ENCODE measurements around the gene FAM217A. TPM values are rescaled to one million over a fixed set of nuclear protein-coding genes. Genes with fewer than 3 reads are reported as not detected.

Gene FAM217A
- total RNA-seq, 2 experiments from 2014 or later: not detected

DNA sequence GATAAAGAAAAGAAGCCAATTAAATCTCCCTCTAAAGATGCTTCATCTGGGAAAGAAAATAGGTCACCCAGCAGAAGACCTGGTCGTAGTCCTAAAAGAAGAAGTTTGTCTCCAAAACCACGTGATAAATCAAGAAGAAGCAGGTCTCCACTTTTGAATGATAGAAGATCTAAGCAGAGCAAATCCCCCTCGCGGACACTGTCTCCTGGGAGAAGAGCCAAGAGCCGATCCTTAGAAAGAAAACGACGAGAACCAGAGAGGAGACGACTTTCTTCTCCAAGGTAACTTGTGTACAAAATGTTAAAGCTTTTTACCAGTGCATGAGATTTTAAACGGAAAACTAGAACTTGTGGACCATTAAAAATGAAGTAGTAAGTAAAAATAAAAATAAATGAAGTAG is 46.5 kb downstream of the FAM217A start:
- Mint-ChIP-seq H3K9me3 (ENCODE audit: insufficient read depth) (no peaks in the 10 kb centered on the region), H3K4me3 (no peak overlapping the region), H3K27ac (no peak overlapping the region), H3K4me1 (ENCODE audit: low read depth) (peaks cover 68% of the 10 kb centered on the region), H3K36me3 (ENCODE audit: low read depth) (peaks cover 70% of the 10 kb centered on the region), H3K27me3 (ENCODE audit: low read depth) (no peaks in the 10 kb centered on the region)
- POLR2A ChIA-PET: interaction anchor here (1.3 kb wide), 1 partner anchor 14 kb away, joined by 4 read pairs; no protein-coding TSS in a partner anchor
- no peak for ATAC-seq
- DNase-seq: no peak
- CTCF ChIA-PET: interaction anchor here (1.8 kb wide), 2 partner anchors 11 to 23 kb away, joined by 4 to 8 read pairs; a partner anchor contains a TSS

GRCh38 chr6:4031442-4031841 is 47.5 kb downstream of the FAM217A start:
- DNase-seq (no peak), ATAC-seq (no peak)
- H3K36me3 Mint-ChIP-seq (ENCODE audit: low read depth): peaks cover 71% of the 10 kb centered on the region
- no peaks in the 10 kb centered on the region for H3K9me3 Mint-ChIP-seq (ENCODE audit: insufficient read depth)
- no peak overlapping the region for H3K4me3 Mint-ChIP-seq
- H3K4me1 Mint-ChIP-seq (ENCODE audit: low read depth): peaks cover 70% of the 10 kb centered on the region
- peak overlapping the region; percentile 47 for H3K27ac Mint-ChIP-seq
- no peaks in the 10 kb centered on the region for H3K27me3 Mint-ChIP-seq (ENCODE audit: low read depth)
- ChIA-PET POLR2A (interaction anchor here (1.1 kb wide), 1 partner anchor 10 kb away, joined by 3 read pairs; a partner anchor contains a TSS), CTCF (interaction anchor here (1.1 to 1.6 kb wide), 3 partner anchors 10 to 23 kb away, joined by 4 to 15 read pairs (median 5); a partner anchor contains a TSS)

- Mint-ChIP-seq H3K36me3 (ENCODE audit: low read depth) (peaks cover 66% of the 10 kb centered on the region), H3K27me3 (ENCODE audit: low read depth) (no peaks in the 10 kb centered on the region), H3K27ac (peak overlapping the region; percentile 18), H3K9me3 (ENCODE audit: insufficient read depth) (no peaks in the 10 kb centered on the region), H3K4me3 (no peak overlapping the region), H3K4me1 (ENCODE audit: low read depth) (peaks cover 65% of the 10 kb centered on the region)
- peak; percentile 61 for ATAC-seq
- ChIA-PET CTCF (interaction anchor here (1.1 to 1.6 kb wide), 3 partner anchors 9 to 24 kb away, joined by 4 to 15 read pairs (median 5); a partner anchor contains a TSS), POLR2A (interaction anchor here (1.1 kb wide), 1 partner anchor 9 kb away, joined by 3 read pairs; a partner anchor contains a TSS)
- DNase-seq: no peak
These were observed 48.3 kb downstream of the FAM217A start for GRCh38 chr6:4030669-4031068.

DNA sequence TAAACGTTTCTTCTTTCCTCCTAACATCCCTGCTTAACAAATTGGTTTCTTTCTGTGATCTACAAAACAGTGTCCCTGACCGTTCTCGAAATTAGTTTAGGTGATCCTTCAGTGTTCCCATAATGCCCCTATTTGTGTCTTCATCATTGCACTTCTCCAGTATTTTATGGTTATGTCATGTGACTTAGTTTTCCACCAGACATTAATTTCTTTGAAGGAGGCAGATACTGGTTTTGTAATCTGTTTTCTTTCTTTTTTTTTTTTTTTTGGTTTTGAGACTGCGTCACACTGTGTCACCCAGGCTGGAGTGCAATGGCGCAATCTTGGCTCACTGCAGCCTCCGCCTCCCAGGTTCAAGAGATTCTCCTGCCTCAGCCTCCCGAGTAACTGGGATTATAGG is 49.2 kb downstream of the FAM217A start:
- peaks cover 66% of the 10 kb centered on the region for H3K36me3 Mint-ChIP-seq (ENCODE audit: low read depth)
- H3K27ac Mint-ChIP-seq: peak overlapping the region; percentile 28
- no peak overlapping the region for H3K4me3 Mint-ChIP-seq
- no peaks in the 10 kb centered on the region for H3K9me3 Mint-ChIP-seq (ENCODE audit: insufficient read depth)
- ChIA-PET POLR2A (no interaction called here), CTCF (no interaction called here)
- H3K27me3 Mint-ChIP-seq (ENCODE audit: low read depth): no peaks in the 10 kb centered on the region
- peaks cover 68% of the 10 kb centered on the region for H3K4me1 Mint-ChIP-seq (ENCODE audit: low read depth)
- DNase-seq (no peak), ATAC-seq (no peak)

DNA sequence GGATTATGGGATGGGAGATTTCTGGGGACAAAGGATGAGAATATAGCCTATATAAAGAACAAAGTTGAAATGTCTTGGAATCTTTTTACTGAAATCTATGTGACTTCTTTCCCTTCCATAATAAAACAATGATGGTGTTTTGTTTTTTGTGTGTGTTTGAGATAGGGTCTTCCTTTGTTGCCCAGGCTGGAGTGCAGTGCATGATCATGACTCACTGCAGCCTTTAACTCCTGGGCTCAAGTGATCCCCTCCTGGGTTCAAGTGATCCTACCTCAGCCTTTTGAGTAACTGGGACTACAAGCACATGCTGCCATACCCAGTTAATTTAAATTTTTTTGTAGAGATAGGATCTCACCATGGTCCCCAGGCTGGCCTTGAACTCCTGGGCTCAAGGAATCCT is 50.9 kb downstream of the FAM217A start:
- ATAC-seq (no peak), DNase-seq (no peak)
- POLR2A ChIA-PET: no interaction called here
- Mint-ChIP-seq H3K36me3 (ENCODE audit: low read depth) (peaks cover 70% of the 10 kb centered on the region), H3K9me3 (ENCODE audit: insufficient read depth) (no peaks in the 10 kb centered on the region), H3K4me1 (ENCODE audit: low read depth) (peaks cover 78% of the 10 kb centered on the region), H3K4me3 (no peak overlapping the region), H3K27ac (no peak overlapping the region), H3K27me3 (ENCODE audit: low read depth) (no peaks in the 10 kb centered on the region)
- CTCF ChIA-PET: interaction anchor here (0.9 to 1.4 kb wide), 3 partner anchors 8 to 285 kb away, joined by 3 to 4 read pairs (median 3); no protein-coding TSS in a partner anchor

DNA sequence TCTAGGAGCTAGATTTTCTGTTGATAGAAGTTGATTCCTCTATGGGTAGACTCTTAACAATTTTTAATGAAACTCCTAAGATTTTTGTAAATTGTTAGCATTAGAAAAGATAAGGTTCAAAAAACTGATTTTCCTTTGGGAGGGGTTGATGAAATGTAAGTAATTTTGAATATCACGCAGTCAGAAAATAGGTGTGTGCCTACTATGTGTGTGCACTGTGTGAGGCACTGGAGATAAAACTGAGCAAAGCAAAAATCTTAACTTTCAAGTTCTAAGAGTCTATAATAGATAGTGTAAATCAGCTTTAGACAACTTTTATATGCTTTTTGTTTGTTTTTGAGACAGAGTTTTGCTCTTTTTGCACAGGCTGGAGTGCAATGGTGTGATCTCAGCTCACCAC is 53.3 kb downstream of the FAM217A start:
- H3K27ac Mint-ChIP-seq: no peak overlapping the region
- no peak overlapping the region for H3K4me3 Mint-ChIP-seq
- no peaks in the 10 kb centered on the region for H3K27me3 Mint-ChIP-seq (ENCODE audit: low read depth)
- CTCF ChIA-PET: interaction anchor here (1.0 to 1.1 kb wide), 2 partner anchors 130 to 177 kb away, joined by 4 read pairs; partner anchors contain the start of gene FAM50B
- POLR2A ChIA-PET: no interaction called here
- peaks cover 67% of the 10 kb centered on the region for H3K4me1 Mint-ChIP-seq (ENCODE audit: low read depth)
- no peaks in the 10 kb centered on the region for H3K9me3 Mint-ChIP-seq (ENCODE audit: insufficient read depth)
- no peak for DNase-seq
- peaks cover 62% of the 10 kb centered on the region for H3K36me3 Mint-ChIP-seq (ENCODE audit: low read depth)
- ATAC-seq: no peak

DNA sequence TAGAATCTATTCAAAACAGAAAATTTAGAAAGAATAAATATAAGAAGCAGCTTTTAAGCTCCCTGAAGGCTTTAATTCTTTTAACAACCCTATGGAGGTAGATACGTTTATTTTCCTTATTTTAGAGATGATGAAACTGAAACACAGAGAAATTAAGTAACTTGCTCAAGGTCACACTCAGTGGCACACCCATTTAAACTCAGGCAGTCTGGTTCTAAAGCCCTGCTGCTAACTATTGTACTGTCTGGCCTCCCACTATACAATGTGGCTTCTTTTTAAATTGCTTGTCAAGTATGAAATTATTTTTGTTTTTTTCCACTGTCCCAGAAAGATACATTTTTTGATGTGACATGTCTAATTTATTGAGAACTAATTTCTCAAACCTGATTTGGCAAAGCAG is 55.7 kb downstream of the FAM217A start:
- no peaks in the 10 kb centered on the region for H3K27me3 Mint-ChIP-seq (ENCODE audit: low read depth)
- CTCF ChIA-PET: interaction anchor here (1.3 to 3.6 kb wide), 5 partner anchors 32 to 174 kb away, joined by 4 to 18 read pairs (median 6); partner anchors contain the start of gene FAM50B

GRCh38 chr6:4021854-4022695 is 56.9 kb downstream of the FAM217A start:
- ATAC-seq (no peak), DNase-seq (no peak)
- ChIA-PET CTCF (interaction anchor here (0.8 to 3.6 kb wide), 25 partner anchors 9 to 279 kb away, joined by 3 to 21 read pairs (median 6); partner anchors contain the start of genes ECI2 and FAM50B), POLR2A (interaction anchor here (0.7 to 2.1 kb wide), 7 partner anchors 9 to 134 kb away, joined by 3 to 30 read pairs (median 4); partner anchors contain the start of gene ECI2)
- Mint-ChIP-seq H3K36me3 (ENCODE audit: low read depth) (peaks cover 44% of the 10 kb centered on the region), H3K27ac (peak overlapping the region; percentile 93), H3K27me3 (ENCODE audit: low read depth) (no peaks in the 10 kb centered on the region), H3K4me3 (peak overlapping the region; percentile 94), H3K4me1 (ENCODE audit: low read depth) (peaks cover 63% of the 10 kb centered on the region), H3K9me3 (ENCODE audit: insufficient read depth) (no peaks in the 10 kb centered on the region)

More for the DNA sequence above, 55.7 kb downstream of the FAM217A start:
- Mint-ChIP-seq H3K4me3 (peak overlapping the region; percentile 94), H3K9me3 (ENCODE audit: insufficient read depth) (no peaks in the 10 kb centered on the region), H3K36me3 (ENCODE audit: low read depth) (peaks cover 49% of the 10 kb centered on the region), H3K27ac (peak overlapping the region; percentile 77), H3K4me1 (ENCODE audit: low read depth) (peaks cover 68% of the 10 kb centered on the region)
- POLR2A ChIA-PET: interaction anchor here (0.6 to 0.7 kb wide), 2 partner anchors 38 to 1248 kb away, joined by 3 read pairs; no protein-coding TSS in a partner anchor
- ATAC-seq (no peak), DNase-seq (no peak)

DNA sequence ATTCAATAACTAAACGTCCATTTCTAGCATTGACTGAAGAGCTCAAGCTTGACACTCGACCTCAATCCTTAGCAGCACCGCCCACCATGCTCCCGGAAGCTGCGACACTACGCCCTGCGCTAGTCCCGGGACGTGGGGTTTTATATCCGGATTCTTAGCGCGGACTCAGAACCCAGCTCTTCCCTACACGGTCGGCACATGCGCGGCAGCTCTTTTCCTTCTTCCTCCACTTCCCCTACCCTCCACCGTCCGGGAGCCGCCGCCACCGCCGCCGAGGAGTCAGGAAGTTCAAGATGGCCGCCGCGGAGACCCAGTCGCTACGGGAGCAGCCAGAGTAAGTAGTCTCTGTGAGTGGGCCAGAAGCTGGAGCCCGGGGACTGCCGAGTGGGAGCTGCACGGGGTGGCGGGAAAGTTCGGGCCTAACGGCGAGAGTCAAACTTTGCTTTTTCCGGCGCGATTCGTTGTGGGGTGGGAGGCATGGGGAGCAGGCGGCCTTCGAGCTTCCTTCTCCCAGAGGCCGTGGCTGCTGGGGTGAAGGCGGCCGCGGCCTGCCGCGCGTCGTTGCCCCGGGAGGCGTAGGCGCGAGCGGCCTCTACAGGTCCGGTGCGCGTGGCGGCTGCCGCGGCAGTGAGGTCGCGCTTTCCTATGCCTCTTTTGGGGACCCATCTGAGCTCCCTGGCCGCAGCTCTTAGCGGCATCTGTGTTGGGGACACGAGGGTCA is 57.6 kb downstream of the FAM217A start:
- ChIA-PET CTCF (interaction anchor here (0.6 to 3.6 kb wide), 25 partner anchors 8 to 278 kb away, joined by 3 to 21 read pairs (median 6); partner anchors contain the start of genes ECI2 and FAM50B), POLR2A (interaction anchor here (0.5 to 2.1 kb wide), 12 partner anchors 8 to 1258 kb away, joined by 3 to 30 read pairs (median 4); partner anchors contain the start of gene ECI2)
- peaks cover 59% of the 10 kb centered on the region for H3K4me1 Mint-ChIP-seq (ENCODE audit: low read depth)
- peaks cover 39% of the 10 kb centered on the region for H3K36me3 Mint-ChIP-seq (ENCODE audit: low read depth)
- peak; percentile 68 for ATAC-seq
- H3K27ac Mint-ChIP-seq: peak overlapping the region; percentile 93
- DNase-seq: peak; percentile 90
- H3K4me3 Mint-ChIP-seq: peak overlapping the region; percentile 94
- H3K9me3 Mint-ChIP-seq (ENCODE audit: insufficient read depth): no peaks in the 10 kb centered on the region
- H3K27me3 Mint-ChIP-seq (ENCODE audit: low read depth): no peaks in the 10 kb centered on the region

GRCh38 chr6:4020822-4021132 is 58.2 kb downstream of the FAM217A start:
- no peaks in the 10 kb centered on the region for H3K27me3 Mint-ChIP-seq (ENCODE audit: low read depth)
- no peaks in the 10 kb centered on the region for H3K9me3 Mint-ChIP-seq (ENCODE audit: insufficient read depth)
- H3K27ac Mint-ChIP-seq: peak overlapping the region; percentile 93
- ATAC-seq (no peak), DNase-seq (no peak)
- ChIA-PET POLR2A (interaction anchor here (0.9 to 2.1 kb wide), 7 partner anchors 8 to 114 kb away, joined by 3 to 30 read pairs (median 4); partner anchors contain the start of gene ECI2), CTCF (interaction anchor here (0.6 to 3.6 kb wide), 23 partner anchors 8 to 278 kb away, joined by 3 to 21 read pairs (median 7); partner anchors contain the start of genes ECI2 and FAM50B)
- H3K4me3 Mint-ChIP-seq: peak overlapping the region; percentile 94
- peaks cover 42% of the 10 kb centered on the region for H3K36me3 Mint-ChIP-seq (ENCODE audit: low read depth)
- peaks cover 64% of the 10 kb centered on the region for H3K4me1 Mint-ChIP-seq (ENCODE audit: low read depth)

DNA sequence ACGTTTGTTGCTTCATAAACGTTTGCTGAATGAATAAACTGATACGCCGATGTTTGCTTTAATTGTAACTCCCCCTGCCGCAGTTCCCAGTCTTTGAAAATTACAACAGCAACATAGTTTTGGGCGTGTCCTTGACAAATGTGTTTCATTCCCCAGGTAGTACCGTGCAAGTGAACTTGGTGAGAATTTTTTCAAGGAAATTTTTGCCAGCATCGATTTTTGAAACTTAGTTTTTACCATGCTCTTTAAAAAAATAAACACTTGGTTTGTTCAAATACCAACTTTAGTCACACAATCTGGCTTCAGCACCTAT is 60.1 kb downstream of the FAM217A start:
- Mint-ChIP-seq H3K27ac (peak overlapping the region; percentile 98), H3K9me3 (ENCODE audit: insufficient read depth) (no peaks in the 10 kb centered on the region), H3K27me3 (ENCODE audit: low read depth) (no peaks in the 10 kb centered on the region), H3K36me3 (ENCODE audit: low read depth) (peaks cover 48% of the 10 kb centered on the region), H3K4me1 (ENCODE audit: low read depth) (peaks cover 60% of the 10 kb centered on the region), H3K4me3 (peak overlapping the region; percentile 92)
- ATAC-seq (no peak), DNase-seq (no peak)
- ChIA-PET CTCF (interaction anchor here (0.9 to 2.1 kb wide), 3 partner anchors 10 to 117 kb away, joined by 4 to 10 read pairs (median 9); partner anchors contain the start of gene ECI2), POLR2A (interaction anchor here (0.6 to 1.5 kb wide), 4 partner anchors 14 to 468 kb away, joined by 3 to 6 read pairs (median 4); no protein-coding TSS in a partner anchor)

Data from activated CD8-positive, alpha-beta T cell treated with anti-CD3 and anti-CD28 coated beads, Interleukin-2, amount 10 ng/mL, durations not matched to agents 7 days and 5 days (primary cell).